T-helper 9 cell (primary cell): ENCODE data around the gene SLC8A1.

Experiments
- DNase-seq: peaks from one replicate; pipeline ENCODE4 v3.0.0-alpha.2; 2020

Gene SLC8A1

DNA sequence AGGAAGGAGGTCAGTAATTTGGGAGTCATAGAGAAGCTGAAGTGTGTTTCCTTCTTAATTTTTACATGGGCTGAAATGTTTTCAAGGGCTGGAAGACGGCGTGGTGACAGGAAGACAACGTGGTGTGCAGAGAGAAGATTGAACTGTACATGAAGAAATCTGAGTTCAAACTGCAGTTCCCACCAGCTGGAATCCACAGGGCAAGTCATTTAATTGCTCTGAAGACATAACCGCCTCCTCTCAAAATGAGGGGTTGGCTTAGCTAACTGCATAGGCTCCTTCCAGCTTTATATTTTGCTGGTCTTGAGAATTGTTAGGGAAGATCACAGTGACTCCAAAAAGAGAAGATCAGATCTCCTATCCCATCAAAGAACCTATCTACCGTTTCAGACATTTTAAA is 103.9 kb downstream of the SLC8A1 start:
- no peak for DNase-seq

GRCh38 chr2:40346535-40347354 is 105.1 kb downstream of the SLC8A1 start:
- no peak for DNase-seq

GRCh38 chr2:40344364-40344763 is 107.5 kb downstream of the SLC8A1 start:
- DNase-seq = no peak

DNA sequence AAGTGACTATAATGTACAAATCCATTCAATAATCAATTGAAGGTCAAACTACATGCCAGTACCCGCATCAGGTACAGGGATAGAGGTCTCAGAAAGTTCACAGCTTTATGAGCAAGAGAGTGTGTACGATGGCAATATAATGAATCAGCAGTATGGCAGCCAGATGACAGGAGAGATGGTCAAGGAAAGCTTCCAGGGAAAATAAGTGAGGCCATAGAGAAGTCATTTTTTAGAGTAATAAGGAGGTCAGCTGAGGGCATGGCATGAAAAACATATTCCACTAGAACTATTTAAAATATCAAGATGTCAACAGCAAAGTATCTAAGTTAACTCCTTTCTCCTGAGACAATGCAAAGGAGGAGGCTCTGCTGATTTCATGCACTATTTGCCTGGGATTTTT is 108.0 kb downstream of the SLC8A1 start:
- DNase-seq = no peak

DNA sequence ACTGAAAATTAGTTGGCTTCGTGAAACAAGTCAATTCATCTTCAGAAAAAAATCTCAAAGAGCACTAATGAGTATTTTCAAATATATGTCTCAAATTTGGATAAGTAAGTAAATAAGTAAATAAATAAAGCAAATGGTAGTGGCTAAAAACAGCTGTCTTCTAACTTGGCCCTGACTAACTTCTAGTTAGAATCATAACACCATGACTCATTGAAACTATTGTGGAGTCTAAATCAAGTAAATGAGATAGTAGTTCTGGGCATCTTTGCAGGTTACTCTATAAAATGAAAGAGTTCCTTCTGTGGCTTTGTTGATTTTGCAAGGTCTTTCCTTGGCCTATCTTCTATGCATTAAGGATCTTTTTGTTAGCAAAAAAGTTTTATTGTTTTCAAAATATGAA is 110.7 kb downstream of the SLC8A1 start:
- DNase-seq = no peak

- no peak for DNase-seq
Measured at GRCh38 chr2:40339026-40339425, 112.9 kb downstream of the SLC8A1 start.

DNA sequence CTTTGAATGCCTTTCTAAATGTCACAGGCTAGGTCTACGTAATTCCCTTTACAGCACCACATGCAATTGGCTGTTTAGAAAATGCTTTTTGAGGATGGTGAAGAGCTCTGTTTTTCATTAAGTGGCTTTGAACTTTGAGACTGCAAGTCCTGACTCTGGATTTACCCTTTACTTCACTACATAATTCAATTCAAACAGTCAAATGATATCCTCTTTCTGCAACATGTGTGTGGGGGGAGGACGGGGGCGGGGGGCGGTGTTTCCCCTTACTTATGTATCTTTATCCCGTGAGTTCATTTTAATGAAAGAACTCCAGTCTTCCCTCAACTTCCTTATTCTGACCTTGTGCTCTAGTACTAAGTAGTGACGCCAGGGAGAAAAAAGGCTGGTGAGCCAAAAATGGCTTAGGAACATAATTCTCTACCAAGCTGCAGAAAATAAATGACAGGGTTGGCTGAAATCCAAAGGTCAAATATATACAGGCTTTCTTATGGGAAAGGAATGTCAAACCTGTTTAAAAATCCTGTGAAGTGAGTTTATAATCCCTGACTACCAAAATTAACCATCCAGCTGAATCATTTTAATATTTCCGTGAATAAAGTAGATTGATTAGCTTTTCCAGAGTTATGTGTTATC is 119.6 kb downstream of the SLC8A1 start:
- no peak for DNase-seq

DNA sequence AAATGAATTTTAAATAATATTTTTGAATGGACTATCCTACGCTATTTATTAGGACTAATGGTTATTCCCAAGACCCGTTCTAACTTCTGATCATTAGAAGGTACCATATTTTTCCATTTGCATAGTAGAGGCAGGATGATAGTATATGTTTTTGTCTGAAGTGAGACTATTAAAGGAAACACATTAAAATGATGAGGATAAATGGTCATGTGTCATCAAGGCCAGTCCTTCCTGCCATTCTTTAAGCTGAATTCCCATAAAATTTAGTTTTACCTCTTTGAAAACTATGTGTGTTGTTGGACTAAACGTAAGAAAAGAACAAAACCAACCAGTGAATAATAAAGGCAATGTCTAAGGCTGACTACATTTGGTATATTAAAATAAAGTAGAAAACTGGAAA is 121.8 kb downstream of the SLC8A1 start:
- DNase-seq = no peak

DNA sequence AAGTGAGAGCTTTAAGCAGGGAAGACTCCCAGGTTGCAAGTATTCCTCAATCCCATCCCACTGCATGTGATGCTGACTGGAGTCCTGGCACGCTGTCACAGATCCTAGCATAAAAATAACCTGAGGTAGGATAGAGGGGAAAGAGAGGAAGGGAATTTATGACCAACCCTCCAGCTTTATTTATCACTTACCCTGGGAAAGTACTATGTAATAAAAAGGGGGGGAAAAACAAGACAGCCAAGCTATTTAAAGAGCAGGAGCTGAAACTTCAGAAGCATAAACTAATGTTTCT is 122.2 kb downstream of the SLC8A1 start:
- DNase-seq = no peak

GRCh38 chr2:40325116-40325515 is 126.8 kb downstream of the SLC8A1 start:
- no peak for DNase-seq

- DNase-seq = no peak
Measured at GRCh38 chr2:40324656-40325055, 127.2 kb downstream of the SLC8A1 start.

GRCh38 chr2:40321822-40322221 is 130.1 kb downstream of the SLC8A1 start:
- DNase-seq = no peak

DNA sequence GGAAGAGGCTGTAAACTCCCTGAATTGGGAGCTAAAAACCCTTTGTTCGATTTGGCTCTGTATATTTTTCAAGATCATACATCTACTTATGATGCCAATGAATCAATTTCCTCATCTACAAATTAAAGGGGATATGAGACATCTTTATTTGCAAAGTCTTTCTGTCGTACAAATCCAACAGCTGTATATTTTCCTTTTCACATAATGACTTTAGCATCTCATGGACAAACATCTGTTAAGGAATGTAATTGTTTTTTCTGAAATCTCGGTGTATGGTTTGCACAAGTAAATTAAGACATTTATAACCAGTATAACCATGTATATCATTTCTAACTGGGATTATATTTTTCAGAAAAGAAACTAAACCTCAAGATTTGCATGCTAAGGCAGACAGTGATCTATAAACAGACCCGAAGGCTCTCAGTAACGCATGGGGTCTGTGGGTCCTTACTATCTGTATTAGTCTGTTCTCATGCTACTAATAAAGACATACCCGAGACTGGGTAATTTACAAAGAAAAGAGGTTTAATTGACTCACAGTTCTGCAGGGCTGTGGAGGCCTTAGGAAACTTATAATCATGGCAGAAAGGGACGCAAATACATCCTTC is 130.8 kb downstream of the SLC8A1 start:
- DNase-seq = no peak

DNA sequence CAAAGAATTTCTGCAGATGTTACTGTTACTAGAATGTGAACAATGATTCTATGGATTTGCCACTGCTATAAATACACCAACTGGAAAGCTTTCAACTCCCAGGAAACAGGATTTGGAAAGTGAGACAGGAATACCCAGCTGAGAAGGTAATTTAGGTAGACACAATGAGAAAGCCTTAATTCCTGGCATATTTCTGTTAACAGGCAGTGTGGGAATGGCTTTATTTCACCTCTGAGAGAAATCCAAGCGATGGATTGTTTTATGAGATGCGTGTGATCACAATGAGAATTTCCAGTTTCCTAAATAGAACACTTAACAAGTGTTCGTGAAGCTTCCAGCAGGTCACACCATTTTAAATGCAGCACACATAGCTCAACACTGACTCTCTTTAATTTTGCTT is 133.0 kb downstream of the SLC8A1 start:
- DNase-seq = no peak

DNA sequence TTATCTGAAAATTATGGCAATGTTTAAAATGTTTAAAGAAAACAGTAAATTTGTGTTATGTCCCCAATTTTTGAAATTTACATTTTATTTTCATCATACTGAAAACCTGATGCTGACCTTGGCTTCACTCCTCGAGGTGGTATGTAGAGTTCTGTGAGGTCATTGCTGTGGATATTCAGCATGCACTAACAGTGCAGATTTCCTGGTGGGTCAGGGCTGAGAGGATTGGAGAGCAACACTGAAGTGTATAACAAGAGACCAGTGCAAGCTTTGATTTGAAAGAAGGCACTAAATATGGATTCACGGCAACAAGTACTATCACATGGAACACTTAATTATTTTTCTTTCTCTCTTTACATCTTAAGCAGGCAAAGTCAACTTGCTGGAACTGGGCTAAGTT is 134.1 kb downstream of the SLC8A1 start:
- no peak for DNase-seq

DNA sequence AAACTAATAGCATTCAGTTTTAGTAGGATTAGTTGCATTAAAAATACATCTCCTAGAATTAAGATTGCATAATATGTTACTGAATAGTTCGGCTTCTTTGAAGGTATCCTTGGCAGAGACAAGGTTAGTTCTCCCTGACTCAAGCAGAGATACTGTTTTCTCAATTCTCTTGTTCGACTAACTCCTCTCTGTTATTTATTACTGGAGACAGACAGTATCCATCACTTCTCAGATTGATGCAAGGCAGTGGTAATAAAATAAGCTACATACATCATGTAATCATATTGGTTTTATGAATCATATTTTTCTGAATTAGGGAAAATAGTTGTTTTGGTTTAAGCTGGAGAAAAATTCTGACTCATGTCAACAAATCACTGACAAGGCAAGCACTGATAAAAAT is 134.8 kb downstream of the SLC8A1 start:
- DNase-seq = no peak

- DNase-seq = no peak
Measured at GRCh38 chr2:40316620-40317019, 135.3 kb downstream of the SLC8A1 start.

- DNase-seq = no peak
Measured at GRCh38 chr2:40315683-40316082, 136.2 kb downstream of the SLC8A1 start.

GRCh38 chr2:40311026-40311425 is 140.9 kb downstream of the SLC8A1 start:
- DNase-seq = no peak

DNA sequence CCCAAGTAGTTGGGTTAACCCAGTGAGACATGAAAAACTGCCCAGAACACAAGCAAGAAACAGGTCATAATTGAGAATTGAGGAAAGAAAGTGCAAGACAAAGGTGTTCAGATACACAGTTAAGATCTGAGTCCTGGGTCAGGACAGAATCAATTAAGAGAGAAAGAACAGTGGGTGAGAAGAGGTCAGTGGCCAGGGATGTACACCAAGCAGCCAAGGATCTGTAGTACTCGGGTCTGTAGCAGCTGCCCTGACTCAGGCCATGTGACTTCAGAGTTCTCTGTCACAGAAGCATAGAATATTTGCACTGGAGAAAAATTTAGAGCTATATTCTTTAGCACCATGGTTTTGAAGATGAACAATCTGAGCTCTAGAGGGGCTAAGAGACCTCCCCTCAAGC is 141.6 kb downstream of the SLC8A1 start:
- DNase-seq = no peak

DNA sequence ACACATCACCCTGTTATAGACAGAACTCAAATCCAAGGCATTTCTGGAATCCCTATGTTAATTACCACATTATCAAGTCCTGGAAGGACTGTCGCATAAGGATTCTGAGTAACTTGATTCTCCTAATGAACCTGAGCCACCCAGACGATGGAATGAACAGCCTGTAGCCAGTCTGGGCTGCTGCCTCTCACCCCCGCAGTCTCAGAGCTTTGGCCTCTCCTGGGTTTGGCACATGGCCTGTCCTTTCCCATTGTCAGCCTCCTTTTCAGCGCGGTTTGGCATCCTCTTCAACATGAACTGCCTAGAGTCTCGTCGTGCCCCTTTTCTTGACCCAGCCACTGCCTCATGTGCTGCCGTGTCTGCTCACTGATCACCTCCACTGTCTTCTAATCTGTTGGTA is 147.6 kb downstream of the SLC8A1 start:
- no peak for DNase-seq

GRCh38 chr2:40303746-40304145 is 148.1 kb downstream of the SLC8A1 start:
- no peak for DNase-seq

DNA sequence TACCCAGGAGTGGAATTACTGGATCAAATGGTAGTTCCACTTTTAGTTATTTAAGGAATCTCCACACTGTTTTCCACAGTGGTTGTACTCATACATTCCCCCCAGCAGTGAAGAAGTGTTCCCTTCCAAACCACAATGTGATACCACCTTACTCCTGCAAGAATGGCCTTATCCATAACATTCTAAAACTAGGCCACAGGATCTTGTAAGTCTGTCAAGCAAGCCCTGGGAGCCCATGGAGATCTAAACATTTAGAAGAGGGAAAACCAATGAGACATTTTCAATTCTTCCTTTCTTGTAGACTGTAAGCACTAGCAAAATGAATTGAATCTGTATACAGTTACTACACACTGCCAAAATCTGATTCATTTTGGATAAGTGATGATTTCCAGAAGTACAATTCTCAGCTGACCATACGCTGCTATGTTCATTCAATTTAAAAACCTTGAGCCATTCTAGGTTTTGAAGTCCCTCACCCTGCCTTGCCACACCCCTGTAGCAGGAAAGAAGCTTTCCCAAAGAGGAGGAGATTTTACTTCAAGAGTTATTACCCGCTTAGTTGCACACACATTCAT is 149.1 kb downstream of the SLC8A1 start:
- no peak for DNase-seq

GRCh38 chr2:40300391-40300790 is 151.5 kb downstream of the SLC8A1 start:
- DNase-seq = no peak
